HG03066 (cell line): ENCODE measurements around the gene HECTD4.
"Not testable (repeated sequence)": the region's sequence is repeated elsewhere in the genome, so short reads cannot be mapped to it uniquely, and the experiment has no call there.

Experiments used
- ATAC-seq: cut with Tn5 transposase; IDR thresholded peaks from one replicate; pipeline ENCODE4 v1.9.1; 2021; ENCODE audit warnings: low read depth; ENCODE audit not compliant: unreplicated experiment

Gene HECTD4

GRCh38 chr12:112359290-112359689, 22.9 kb downstream of the HECTD4 start:
- ATAC-seq, result no peak

- no peak for ATAC-seq
These were observed 25.0 kb downstream of the HECTD4 start for GRCh38 chr12:112357214-112357613.

- no peak for ATAC-seq
These were observed 27.8 kb downstream of the HECTD4 start for GRCh38 chr12:112354399-112354798.

GRCh38 chr12:112353393-112353792, 28.8 kb downstream of the HECTD4 start:
- no peak for ATAC-seq

- no peak for ATAC-seq
These were observed 29.3 kb downstream of the HECTD4 start for GRCh38 chr12:112352921-112353320.

- no peak for ATAC-seq
These were observed 31.3 kb downstream of the HECTD4 start for GRCh38 chr12:112350593-112351592.

- ATAC-seq, result no peak
These were observed 32.8 kb downstream of the HECTD4 start for GRCh38 chr12:112349431-112349830.

- not testable (repeated sequence) for ATAC-seq
These were observed 33.3 kb downstream of the HECTD4 start for GRCh38 chr12:112348926-112349325.

- ATAC-seq, result no peak
These were observed 34.6 kb downstream of the HECTD4 start for GRCh38 chr12:112347581-112347982.

GRCh38 chr12:112346194-112346593, 36.0 kb downstream of the HECTD4 start:
- ATAC-seq, result no peak

GRCh38 chr12:112344220-112344619, 38.0 kb downstream of the HECTD4 start:
- ATAC-seq, result no peak

GRCh38 chr12:112342587-112342986, 39.6 kb downstream of the HECTD4 start:
- no peak for ATAC-seq

GRCh38 chr12:112341046-112341825, 41.0 kb downstream of the HECTD4 start:
- ATAC-seq, result no peak

GRCh38 chr12:112340230-112340629, 42.0 kb downstream of the HECTD4 start:
- no peak for ATAC-seq

GRCh38 chr12:112334999-112335398, 47.2 kb downstream of the HECTD4 start:
- ATAC-seq, result not testable (repeated sequence)

- no peak for ATAC-seq
These were observed 49.2 kb downstream of the HECTD4 start for GRCh38 chr12:112333019-112333418.

- ATAC-seq, result no peak
These were observed 50.3 kb downstream of the HECTD4 start for GRCh38 chr12:112331886-112332285.

- no peak for ATAC-seq
These were observed 51.5 kb downstream of the HECTD4 start for GRCh38 chr12:112330706-112331105.

GRCh38 chr12:112328456-112329124, 53.6 kb downstream of the HECTD4 start:
- no peak for ATAC-seq

GRCh38 chr12:112327209-112327938, 54.9 kb downstream of the HECTD4 start:
- ATAC-seq, result no peak
